Measurements from ENCODE around the gene ETFA.

Gene ETFA

GRCh38 chr15:76340198-76340802, 29.0 kb upstream of the ETFA start:
- H3K27me3 ChIP-seq (ENCODE audit: control insufficient read depth, insufficient read depth, low read length, poor library complexity, severe bottlenecking), result peaks cover 100% of the 10 kb centered on the region
- peaks cover 29% of the 10 kb centered on the region for H3K4me1 ChIP-seq (ENCODE audit: control insufficient read depth, insufficient read depth, low read length)
- no peaks in the 10 kb centered on the region for H3K9me3 ChIP-seq (ENCODE audit: control insufficient read depth, low read length)
- H3K36me3 ChIP-seq (ENCODE audit: control insufficient read depth, insufficient read depth, low read length), result no peaks in the 10 kb centered on the region
- no peak overlapping the region for H3K4me3 ChIP-seq (ENCODE audit: insufficient read depth, low read depth, low read length)
- WGBS, 2 experiments, result 1% methylated on average over 53 of the region's 53 CpGs
- no peak overlapping the region for H3K27ac ChIP-seq (ENCODE audit: insufficient read depth, low read depth, low read length, poor library complexity, severe bottlenecking)

- 2 to 4% methylated on average over 48 of the region's 48 CpGs for WGBS, 2 experiments
- H3K9me3 ChIP-seq (ENCODE audit: control insufficient read depth, low read length), result no peaks in the 10 kb centered on the region
- H3K4me3 ChIP-seq (ENCODE audit: insufficient read depth, low read depth, low read length), result no peak overlapping the region
- H3K4me1 ChIP-seq (ENCODE audit: control insufficient read depth, insufficient read depth, low read length), result peaks cover 32% of the 10 kb centered on the region
- H3K36me3 ChIP-seq (ENCODE audit: control insufficient read depth, insufficient read depth, low read length), result no peaks in the 10 kb centered on the region
- H3K27me3 ChIP-seq (ENCODE audit: control insufficient read depth, insufficient read depth, low read length, poor library complexity, severe bottlenecking), result peaks cover 100% of the 10 kb centered on the region
- no peak overlapping the region for H3K27ac ChIP-seq (ENCODE audit: insufficient read depth, low read depth, low read length, poor library complexity, severe bottlenecking)
Observed at GRCh38 chr15:76339305-76340197, 28.3 kb upstream of the ETFA start.

- Histone ChIP-seq H3K27me3 (ENCODE audit: control insufficient read depth, insufficient read depth, low read length, poor library complexity, severe bottlenecking) (peaks cover 100% of the 10 kb centered on the region), H3K9me3 (ENCODE audit: control insufficient read depth, low read length) (no peaks in the 10 kb centered on the region), H3K36me3 (ENCODE audit: control insufficient read depth, insufficient read depth, low read length) (no peaks in the 10 kb centered on the region), H3K4me3 (ENCODE audit: insufficient read depth, low read depth, low read length) (no peak overlapping the region), H3K27ac (ENCODE audit: insufficient read depth, low read depth, low read length, poor library complexity, severe bottlenecking) (no peak overlapping the region), H3K4me1 (ENCODE audit: control insufficient read depth, insufficient read depth, low read length) (peaks cover 32% of the 10 kb centered on the region)
- WGBS, 2 experiments, result 5% methylated on average over 26 of the region's 26 CpGs
Observed at GRCh38 chr15:76338486-76339304, 27.4 kb upstream of the ETFA start.

- 1 to 2% methylated on average over 89 of the region's 89 CpGs for WGBS, 2 experiments
- peaks cover 32% of the 10 kb centered on the region for H3K4me1 ChIP-seq (ENCODE audit: control insufficient read depth, insufficient read depth, low read length)
- peaks cover 100% of the 10 kb centered on the region for H3K27me3 ChIP-seq (ENCODE audit: control insufficient read depth, insufficient read depth, low read length, poor library complexity, severe bottlenecking)
- no peaks in the 10 kb centered on the region for H3K36me3 ChIP-seq (ENCODE audit: control insufficient read depth, insufficient read depth, low read length)
- no peaks in the 10 kb centered on the region for H3K9me3 ChIP-seq (ENCODE audit: control insufficient read depth, low read length)
- no peak overlapping the region for H3K27ac ChIP-seq (ENCODE audit: insufficient read depth, low read depth, low read length, poor library complexity, severe bottlenecking)
- H3K4me3 ChIP-seq (ENCODE audit: insufficient read depth, low read depth, low read length), result peak overlapping the region; percentile 14
Observed at GRCh38 chr15:76337696-76338485, 26.6 kb upstream of the ETFA start.

GRCh38 chr15:76337059-76337695, 25.9 kb upstream of the ETFA start:
- Histone ChIP-seq H3K4me3 (ENCODE audit: insufficient read depth, low read depth, low read length) (no peak overlapping the region), H3K9me3 (ENCODE audit: control insufficient read depth, low read length) (no peaks in the 10 kb centered on the region), H3K27me3 (ENCODE audit: control insufficient read depth, insufficient read depth, low read length, poor library complexity, severe bottlenecking) (peaks cover 93% of the 10 kb centered on the region), H3K4me1 (ENCODE audit: control insufficient read depth, insufficient read depth, low read length) (peaks cover 32% of the 10 kb centered on the region), H3K36me3 (ENCODE audit: control insufficient read depth, insufficient read depth, low read length) (no peaks in the 10 kb centered on the region), H3K27ac (ENCODE audit: insufficient read depth, low read depth, low read length, poor library complexity, severe bottlenecking) (no peak overlapping the region)
- 4% methylated on average over 25 of the region's 25 CpGs for WGBS, 2 experiments

GRCh38 chr15:76336254-76337058, 25.2 kb upstream of the ETFA start, which contains the start of gene ISL2:
Gene ISL2, plus strand, starts transcription at chr15:76336773. Its CDS starts 111 bp downstream, at chr15:76336884.
- WGBS, 2 experiments, result 0% methylated on average over 39 of the region's 40 CpGs
- no peaks in the 10 kb centered on the region for H3K36me3 ChIP-seq (ENCODE audit: control insufficient read depth, insufficient read depth, low read length)
- H3K4me3 ChIP-seq (ENCODE audit: insufficient read depth, low read depth, low read length), result peak within 1 kb of the TSS; percentile 24
- no peaks in the 10 kb centered on the region for H3K9me3 ChIP-seq (ENCODE audit: control insufficient read depth, low read length)
- H3K27ac ChIP-seq (ENCODE audit: insufficient read depth, low read depth, low read length, poor library complexity, severe bottlenecking), result no peak within 1 kb of the TSS
- peaks cover 29% of the 10 kb centered on the region for H3K4me1 ChIP-seq (ENCODE audit: control insufficient read depth, insufficient read depth, low read length)
- peaks cover 86% of the 10 kb centered on the region for H3K27me3 ChIP-seq (ENCODE audit: control insufficient read depth, insufficient read depth, low read length, poor library complexity, severe bottlenecking)

GRCh38 chr15:76335307-76336253, 24.3 kb upstream of the ETFA start:
- Histone ChIP-seq H3K4me1 (ENCODE audit: control insufficient read depth, insufficient read depth, low read length) (peaks cover 25% of the 10 kb centered on the region), H3K27ac (ENCODE audit: insufficient read depth, low read depth, low read length, poor library complexity, severe bottlenecking) (no peak overlapping the region), H3K36me3 (ENCODE audit: control insufficient read depth, insufficient read depth, low read length) (no peaks in the 10 kb centered on the region), H3K9me3 (ENCODE audit: control insufficient read depth, low read length) (no peaks in the 10 kb centered on the region), H3K27me3 (ENCODE audit: control insufficient read depth, insufficient read depth, low read length, poor library complexity, severe bottlenecking) (peaks cover 77% of the 10 kb centered on the region), H3K4me3 (ENCODE audit: insufficient read depth, low read depth, low read length) (peak overlapping the region; percentile 24)
- 2 to 4% methylated on average over 38 of the region's 39 CpGs for WGBS, 2 experiments

All from ectodermal cell (in vitro differentiated cells).